Measurements from ENCODE around the gene SEMA6A. TPM values are rescaled to one million over a fixed set of nuclear protein-coding genes. Genes with fewer than 3 reads are reported as not detected.

SEMA6A gene
- total and polyA plus RNA-seq, 9 of the 15 experiments (the other 6 are each of a cell fraction or from before 2014, with no cell fraction given) = 0.04 to 0.42 (median 0.18) TPM; not detected in 5

DNA sequence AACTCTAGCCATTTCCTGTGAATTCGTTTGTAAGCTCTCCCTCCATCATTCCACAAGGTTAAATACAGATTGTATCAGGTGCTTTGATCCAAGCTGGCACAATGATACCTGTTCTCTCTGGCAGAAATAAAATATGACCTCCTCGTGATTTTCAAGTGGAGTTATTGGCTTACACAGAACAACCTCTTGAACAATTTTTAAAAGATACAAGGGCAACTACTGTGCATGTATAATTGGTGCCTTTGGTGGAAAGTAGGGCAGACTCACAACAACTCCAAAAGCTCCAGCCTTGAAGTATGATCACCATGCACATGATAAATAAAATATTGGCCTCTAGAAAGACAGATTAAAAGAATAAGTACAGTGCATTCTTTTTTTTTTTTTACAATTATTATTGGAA, 106.0 kb downstream of the SEMA6A start (continued):
- TF ChIP-seq, protein P1, sequence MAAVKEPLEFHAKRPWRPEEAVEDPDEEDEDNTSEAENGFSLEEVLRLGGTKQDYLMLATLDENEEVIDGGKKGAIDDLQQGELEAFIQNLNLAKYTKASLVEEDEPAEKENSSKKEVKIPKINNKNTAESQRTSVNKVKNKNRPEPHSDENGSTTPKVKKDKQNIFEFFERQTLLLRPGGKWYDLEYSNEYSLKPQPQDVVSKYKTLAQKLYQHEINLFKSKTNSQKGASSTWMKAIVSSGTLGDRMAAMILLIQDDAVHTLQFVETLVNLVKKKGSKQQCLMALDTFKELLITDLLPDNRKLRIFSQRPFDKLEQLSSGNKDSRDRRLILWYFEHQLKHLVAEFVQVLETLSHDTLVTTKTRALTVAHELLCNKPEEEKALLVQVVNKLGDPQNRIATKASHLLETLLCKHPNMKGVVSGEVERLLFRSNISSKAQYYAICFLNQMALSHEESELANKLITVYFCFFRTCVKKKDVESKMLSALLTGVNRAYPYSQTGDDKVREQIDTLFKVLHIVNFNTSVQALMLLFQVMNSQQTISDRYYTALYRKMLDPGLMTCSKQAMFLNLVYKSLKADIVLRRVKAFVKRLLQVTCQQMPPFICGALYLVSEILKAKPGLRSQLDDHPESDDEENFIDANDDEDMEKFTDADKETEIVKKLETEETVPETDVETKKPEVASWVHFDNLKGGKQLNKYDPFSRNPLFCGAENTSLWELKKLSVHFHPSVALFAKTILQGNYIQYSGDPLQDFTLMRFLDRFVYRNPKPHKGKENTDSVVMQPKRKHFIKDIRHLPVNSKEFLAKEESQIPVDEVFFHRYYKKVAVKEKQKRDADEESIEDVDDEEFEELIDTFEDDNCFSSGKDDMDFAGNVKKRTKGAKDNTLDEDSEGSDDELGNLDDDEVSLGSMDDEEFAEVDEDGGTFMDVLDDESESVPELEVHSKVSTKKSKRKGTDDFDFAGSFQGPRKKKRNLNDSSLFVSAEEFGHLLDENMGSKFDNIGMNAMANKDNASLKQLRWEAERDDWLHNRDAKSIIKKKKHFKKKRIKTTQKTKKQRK (IDR thresholded peaks at IDR 0.05; ENCODE audit: borderline replicate concordance, low read depth, low read length) = no peak
- TF ChIP-seq NR3C1 (CRISPR knock-in tag; IDR thresholded peaks at IDR 0.05) = no peak
- TF ChIP-seq MED1 (CRISPR knock-in tag; IDR thresholded peaks at IDR 0.05; ENCODE audit: borderline replicate concordance) = no peak
- TF ChIP-seq CHAMP1 (IDR thresholded peaks at IDR 0.05) = no peak
- no peak for TF ChIP-seq CREB1 (IDR thresholded peaks at IDR 0.05)
- no peak for TF ChIP-seq CREB1 (CRISPR knock-in tag; IDR thresholded peaks at IDR 0.05)
- TF ChIP-seq, protein P2, sequence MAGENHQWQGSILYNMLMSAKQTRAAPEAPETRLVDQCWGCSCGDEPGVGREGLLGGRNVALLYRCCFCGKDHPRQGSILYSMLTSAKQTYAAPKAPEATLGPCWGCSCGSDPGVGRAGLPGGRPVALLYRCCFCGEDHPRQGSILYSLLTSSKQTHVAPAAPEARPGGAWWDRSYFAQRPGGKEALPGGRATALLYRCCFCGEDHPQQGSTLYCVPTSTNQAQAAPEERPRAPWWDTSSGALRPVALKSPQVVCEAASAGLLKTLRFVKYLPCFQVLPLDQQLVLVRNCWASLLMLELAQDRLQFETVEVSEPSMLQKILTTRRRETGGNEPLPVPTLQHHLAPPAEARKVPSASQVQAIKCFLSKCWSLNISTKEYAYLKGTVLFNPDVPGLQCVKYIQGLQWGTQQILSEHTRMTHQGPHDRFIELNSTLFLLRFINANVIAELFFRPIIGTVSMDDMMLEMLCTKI (IDR thresholded peaks at IDR 0.05; ENCODE audit: partially characterized antibody) = no peak
- no peak for TF ChIP-seq ZNF79 (CRISPR knock-in tag; IDR thresholded peaks at IDR 0.05; ENCODE audit: low read depth)

Data from K562 (cell line).